GM10266 (cell line): ENCODE results near the gene HOXC11.
A peak's percentile ranks its signal among the peaks of the same experiment; 100 is the strongest.

Experiments used
- DNase-seq: peaks from one replicate; pipeline ENCODE4 v3.0.0; 2012; ENCODE audit errors: extremely low spot score
- TF ChIP-seq, protein P1 (sequence below): IDR thresholded peaks from 2 replicates; pipeline ENCODE4 v1.5.1; 2012; ENCODE audit warnings: mild to moderate bottlenecking, low read depth; ENCODE audit not compliant: control insufficient read depth, insufficient read depth; ENCODE audit errors: missing control alignments

The HOXC11 gene

DNA sequence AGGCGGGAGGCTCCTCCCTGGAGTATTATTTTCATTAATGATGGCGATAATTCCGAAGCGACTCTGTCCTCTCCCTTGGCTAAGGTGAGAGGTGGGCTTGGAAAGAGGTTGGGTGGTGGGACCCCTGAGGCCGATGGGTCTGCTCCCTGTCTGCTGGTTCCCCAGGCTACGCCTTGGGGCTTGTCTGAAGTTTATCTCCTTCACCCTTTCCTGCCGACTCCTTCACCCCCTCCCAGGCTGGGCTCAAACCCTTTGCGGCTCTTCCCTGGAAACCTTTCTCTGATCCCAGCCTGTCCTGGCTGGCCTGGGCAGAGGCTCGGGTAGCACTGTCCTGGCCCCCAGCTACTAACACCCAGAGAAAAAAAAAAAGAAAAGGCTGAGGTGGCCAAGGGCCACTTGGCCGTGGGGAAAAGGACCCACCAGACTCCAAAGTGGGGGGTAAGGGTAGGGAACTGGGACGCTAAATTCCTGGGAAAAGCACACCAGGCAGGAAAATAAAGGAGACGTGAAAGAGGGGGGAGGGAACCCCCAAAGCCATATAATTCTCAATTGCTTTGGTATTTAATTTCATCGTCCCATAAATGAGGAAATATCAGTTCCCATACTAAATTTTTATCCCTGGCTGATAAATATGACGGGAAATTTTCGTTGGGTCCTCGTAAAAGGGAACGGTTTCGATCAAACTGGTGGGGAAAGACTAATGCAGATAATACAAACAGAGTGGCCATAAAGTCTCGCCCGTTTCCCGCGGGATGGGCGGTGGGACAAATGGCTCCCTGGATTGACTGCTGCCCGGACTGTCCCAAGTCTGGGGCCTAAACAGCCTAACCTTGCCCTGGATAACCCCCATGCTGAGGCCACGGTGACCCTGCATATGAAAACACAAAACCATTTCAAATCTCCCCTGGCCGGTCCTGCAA is 10.0 kb downstream of the HOXC11 start:
- DNase-seq: no peak
- TF ChIP-seq, protein P1, sequence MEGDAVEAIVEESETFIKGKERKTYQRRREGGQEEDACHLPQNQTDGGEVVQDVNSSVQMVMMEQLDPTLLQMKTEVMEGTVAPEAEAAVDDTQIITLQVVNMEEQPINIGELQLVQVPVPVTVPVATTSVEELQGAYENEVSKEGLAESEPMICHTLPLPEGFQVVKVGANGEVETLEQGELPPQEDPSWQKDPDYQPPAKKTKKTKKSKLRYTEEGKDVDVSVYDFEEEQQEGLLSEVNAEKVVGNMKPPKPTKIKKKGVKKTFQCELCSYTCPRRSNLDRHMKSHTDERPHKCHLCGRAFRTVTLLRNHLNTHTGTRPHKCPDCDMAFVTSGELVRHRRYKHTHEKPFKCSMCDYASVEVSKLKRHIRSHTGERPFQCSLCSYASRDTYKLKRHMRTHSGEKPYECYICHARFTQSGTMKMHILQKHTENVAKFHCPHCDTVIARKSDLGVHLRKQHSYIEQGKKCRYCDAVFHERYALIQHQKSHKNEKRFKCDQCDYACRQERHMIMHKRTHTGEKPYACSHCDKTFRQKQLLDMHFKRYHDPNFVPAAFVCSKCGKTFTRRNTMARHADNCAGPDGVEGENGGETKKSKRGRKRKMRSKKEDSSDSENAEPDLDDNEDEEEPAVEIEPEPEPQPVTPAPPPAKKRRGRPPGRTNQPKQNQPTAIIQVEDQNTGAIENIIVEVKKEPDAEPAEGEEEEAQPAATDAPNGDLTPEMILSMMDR: no peak

DNA sequence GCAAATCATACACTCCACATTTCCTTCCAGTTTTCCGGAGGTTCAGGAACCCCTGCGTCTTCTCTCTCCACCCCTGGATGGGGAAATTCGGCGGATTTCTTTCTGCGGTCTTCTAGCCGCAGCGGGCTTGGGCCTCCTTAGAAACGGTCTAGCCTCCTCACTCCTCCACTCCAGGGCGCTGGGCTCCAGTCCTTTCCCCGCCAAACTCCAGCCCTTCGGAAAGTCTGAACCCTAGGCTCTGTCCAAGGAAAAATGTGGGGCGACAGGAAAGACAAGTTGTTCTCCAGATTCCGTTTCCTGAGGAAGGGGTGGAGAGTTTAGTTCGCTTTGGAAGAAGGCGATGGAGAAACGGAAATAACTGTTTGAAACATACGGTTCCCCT is 10.6 kb downstream of the HOXC11 start:
- TF ChIP-seq, protein P1: no peak
- DNase-seq: no peak

DNA sequence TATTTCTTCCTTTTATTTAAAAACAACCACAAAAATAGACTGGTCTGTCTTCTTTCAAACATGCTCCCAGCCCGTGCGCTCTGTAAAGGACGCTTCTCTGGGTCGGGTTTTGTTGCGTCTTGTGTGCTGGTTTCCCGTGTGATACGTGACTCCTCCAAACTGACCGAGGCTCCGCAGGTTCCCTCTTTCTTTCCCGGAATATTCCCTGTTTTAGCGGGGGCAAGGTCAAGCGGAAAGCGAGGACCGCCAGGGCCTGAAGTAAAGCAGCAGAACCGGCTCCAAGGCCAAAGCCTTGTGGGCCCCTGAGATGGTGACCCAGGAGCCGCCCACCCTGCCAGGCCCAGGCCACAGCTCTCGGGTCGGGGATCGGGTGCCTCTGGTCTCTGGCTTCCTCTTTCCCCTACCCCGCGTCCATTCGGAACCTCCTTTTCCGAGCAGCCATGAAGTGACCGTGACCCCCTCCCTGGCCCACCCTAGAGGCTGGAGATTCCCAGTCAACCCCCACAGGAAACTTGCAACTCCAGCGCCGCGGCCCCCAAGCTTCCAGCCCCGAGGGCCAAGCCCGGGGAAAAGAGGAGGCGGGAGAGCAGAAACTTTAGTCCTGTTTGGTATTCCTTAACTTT is 11.1 kb downstream of the HOXC11 start:
- no peak for DNase-seq

DNA sequence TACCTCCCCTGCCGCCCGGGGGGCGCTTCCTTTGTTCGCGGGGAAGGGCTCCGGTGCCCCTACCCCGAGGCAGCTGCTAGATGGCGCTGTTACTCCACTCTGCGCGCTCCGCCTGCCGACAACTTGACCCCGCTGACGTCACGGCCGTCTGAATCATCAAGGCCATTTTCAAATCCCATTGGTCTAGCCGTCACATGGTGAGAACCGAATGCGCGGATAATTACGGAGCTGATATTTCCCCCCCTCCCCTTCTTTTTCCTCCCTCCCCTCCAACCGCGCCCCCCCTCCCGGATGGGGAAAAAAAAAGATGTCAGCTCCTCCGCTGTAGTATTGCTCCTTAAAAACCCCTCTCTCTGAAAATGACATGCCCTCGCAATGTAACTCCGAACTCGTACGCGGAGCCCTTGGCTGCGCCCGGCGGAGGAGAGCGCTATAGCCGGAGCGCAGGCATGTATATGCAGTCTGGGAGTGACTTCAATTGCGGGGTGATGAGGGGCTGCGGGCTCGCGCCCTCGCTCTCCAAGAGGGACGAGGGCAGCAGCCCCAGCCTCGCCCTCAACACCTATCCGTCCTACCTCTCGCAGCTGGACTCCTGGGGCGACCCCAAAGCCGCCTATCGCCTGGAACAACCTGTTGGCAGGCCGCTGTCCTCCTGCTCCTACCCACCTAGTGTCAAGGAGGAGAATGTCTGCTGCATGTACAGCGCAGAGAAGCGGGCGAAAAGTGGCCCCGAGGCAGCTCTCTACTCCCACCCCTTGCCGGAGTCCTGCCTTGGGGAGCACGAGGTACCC is 12.2 kb downstream of the HOXC11 start, which contains the start of gene HOXC10:
TSS of gene HOXC10 (plus strand) at position 246 of the 791 bp plus-strand sequence. CDS start at position 360, 114 bp downstream.
- DNase-seq: peak; percentile 92
- TF ChIP-seq, protein P1: peak; percentile 84

More for the DNA sequence above, 11.1 kb downstream of the HOXC11 start:
- TF ChIP-seq, protein P1: no peak

DNA sequence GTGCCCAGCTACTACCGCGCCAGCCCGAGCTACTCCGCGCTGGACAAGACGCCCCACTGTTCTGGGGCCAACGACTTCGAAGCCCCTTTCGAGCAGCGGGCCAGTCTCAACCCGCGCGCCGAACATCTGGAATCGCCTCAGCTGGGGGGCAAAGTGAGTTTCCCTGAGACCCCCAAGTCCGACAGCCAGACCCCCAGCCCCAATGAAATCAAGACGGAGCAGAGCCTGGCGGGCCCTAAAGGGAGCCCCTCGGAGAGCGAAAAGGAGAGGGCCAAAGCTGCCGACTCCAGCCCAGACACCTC is 12.7 kb downstream of the HOXC11 start:
- DNase-seq: no peak
- TF ChIP-seq, protein P1: no peak

DNA sequence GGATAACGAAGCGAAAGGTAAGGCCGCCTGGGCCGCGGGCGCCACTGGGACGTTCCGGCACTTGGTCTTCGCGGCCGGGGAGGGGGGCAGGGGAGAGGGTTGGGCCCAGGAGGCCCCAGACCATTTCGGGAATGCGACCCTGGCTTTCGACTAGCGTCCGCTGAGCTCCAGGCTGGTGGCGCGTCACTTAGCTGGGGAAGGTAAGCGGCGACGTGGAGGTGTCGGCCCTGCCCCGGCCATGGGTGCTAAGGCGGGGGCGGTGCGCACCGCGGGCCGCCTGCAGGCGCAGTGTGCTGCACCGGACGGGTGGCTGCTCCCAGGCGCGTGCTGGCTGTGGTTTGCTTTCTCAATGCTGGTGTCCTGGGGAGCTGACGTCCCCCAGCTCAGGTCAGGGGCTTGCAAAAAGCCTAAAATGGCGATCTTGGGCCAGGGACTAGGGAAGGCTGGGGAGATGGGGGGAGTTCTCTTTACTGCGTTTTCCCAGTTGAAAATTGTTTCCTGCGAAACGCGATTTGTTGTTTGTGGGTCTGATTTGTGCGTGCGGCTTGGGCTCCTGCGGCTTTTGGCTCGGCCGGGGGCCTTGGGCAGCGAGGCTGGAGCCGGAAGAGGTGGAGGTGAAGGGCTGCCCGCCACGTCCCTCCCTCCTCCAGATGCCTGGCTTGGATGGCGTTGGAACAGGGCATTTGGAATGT is 13.2 kb downstream of the HOXC11 start:
- TF ChIP-seq, protein P1: no peak
- no peak for DNase-seq
